ENCODE data around the gene MCC. TPM values are rescaled to one million over a fixed set of nuclear protein-coding genes. Genes with fewer than 3 reads are reported as not detected.

Gene MCC
- total and polyA plus RNA-seq, 2 of the 4 experiments (the other 2 are of a cell fraction): 5.0 to 20.6 TPM

GRCh38 chr5:113338628-113339027, 149.6 kb downstream of the MCC start:
- Histone ChIP-seq H2BK20ac (ENCODE audit: low read depth, low read length) (no peak overlapping the region), H2BK5ac (ENCODE audit: low read depth, low read length, poor library complexity, severe bottlenecking) (no peak overlapping the region), H3K9ac (ENCODE audit: low read depth, low read length) (no peak overlapping the region), H2AFZ (replicated peaks; ENCODE audit: low read length, poor library complexity) (no peak overlapping the region), H4K91ac (ENCODE audit: insufficient read depth, low read depth, low read length) (no peak overlapping the region), H3K27me3 (ENCODE audit: control insufficient read depth, insufficient read depth, low read length) (no peaks in the 10 kb centered on the region), H4K5ac (ENCODE audit: low read depth, low read length) (no peak overlapping the region), H3K14ac (replicated peaks; ENCODE audit: low read depth, low read length) (no peak overlapping the region), H4K8ac (ENCODE audit: low read depth in 2 of 2, low read length in 2 of 2) (no peak overlapping the region), H3K79me1 (ENCODE audit: low read depth in 1 of 2, low read length in 2 of 2) (no peaks in the 10 kb centered on the region), H3K4me2 (ENCODE audit: low read depth, low read length) (no peak overlapping the region), H3K56ac (ENCODE audit: extremely low read depth, insufficient read depth, low read length) (no peak overlapping the region), H3K4me3 (ENCODE audit: insufficient read depth, low read depth, low read length) (no peak overlapping the region), H2BK120ac (ENCODE audit: low read depth, low read length) (no peak overlapping the region), H2BK15ac (ENCODE audit: low read depth, low read length) (no peak overlapping the region), H3K23ac (ENCODE audit: low read depth, low read length) (no peak overlapping the region), H2AK5ac (ENCODE audit: low read depth, low read length) (no peak overlapping the region), H3K9me1 (ENCODE audit: insufficient read depth, low read length) (peaks cover 2% of the 10 kb centered on the region; the same call in 1 of the 2 replicates), H2AK9ac (replicated peaks; ENCODE audit: low read depth, low read length, poor library complexity) (no peak overlapping the region), H3K27ac (ENCODE audit: insufficient read depth, low read length) (no peak overlapping the region), H3K9me3 (ENCODE audit: control insufficient read depth, insufficient read depth, low read length) (no peaks in the 10 kb centered on the region), H3K36me3 (ENCODE audit: control insufficient read depth, insufficient read depth, low read length) (no peaks in the 10 kb centered on the region; the same call in 1 of the 2 replicates), H3K4me1 (ENCODE audit: control insufficient read depth, insufficient read depth, low read length) (peaks cover 4% of the 10 kb centered on the region; the same call in 1 of the 2 replicates), H3K18ac (ENCODE audit: low read depth, low read length) (no peak overlapping the region), H4K20me1 (ENCODE audit: insufficient read depth, low read length) (no peaks in the 10 kb centered on the region), H3K4ac (ENCODE audit: low read depth, low read length) (no peak overlapping the region)
- ATAC-seq (ENCODE audit: low read depth): peak; percentile 22
- TF ChIP-seq ELK1 (IDR thresholded peaks at IDR 0.05; ENCODE audit: borderline replicate concordance, low read depth, low read length) (no peak), CTCF (conservative IDR thresholded peaks at IDR 0.05; ENCODE audit: low read depth, low read length) (no peak), RFX5 (IDR thresholded peaks at IDR 0.05; ENCODE audit: low read depth, low read length) (no peak), USF2 (IDR thresholded peaks at IDR 0.05; ENCODE audit: low read depth, low read length) (no peak), CHD1 (IDR thresholded peaks at IDR 0.05; ENCODE audit: low read depth, low read length) (no peak), RCOR1 (IDR thresholded peaks at IDR 0.05; ENCODE audit: insufficient replicate concordance, low read length) (no peak), FOS (IDR thresholded peaks at IDR 0.05; ENCODE audit: low read depth, low read length) (no peak), MXI1 (IDR thresholded peaks at IDR 0.05; ENCODE audit: borderline replicate concordance, low read depth, low read length) (no peak), MAZ (IDR thresholded peaks at IDR 0.05; ENCODE audit: borderline replicate concordance, low read depth, low read length) (no peak), POLR2A (IDR thresholded peaks at IDR 0.05; ENCODE audit: low read depth, low read length) (no peak), CEBPB (IDR thresholded peaks at IDR 0.05; ENCODE audit: low read depth, low read length) (no peak), MAFK (IDR thresholded peaks at IDR 0.05; ENCODE audit: low read depth, low read length) (no peak), NFE2L2 (IDR thresholded peaks at IDR 0.05; ENCODE audit: low read depth, low read length) (no peak), SMC3 (IDR thresholded peaks at IDR 0.05; ENCODE audit: low read depth, low read length) (no peak), RAD21 (IDR thresholded peaks at IDR 0.05; ENCODE audit: low read length) (no peak), BHLHE40 (IDR thresholded peaks at IDR 0.05; ENCODE audit: low read depth, low read length) (no peak)
- CTCF ChIA-PET: no interaction called here
- POLR2A ChIA-PET (ENCODE audit: unreplicated experiment): no interaction called here
- dilution Hi-C loops (cut with HindIII; ENCODE audit: low sequenced_read_pairs, unreplicated experiment): no loop called here
- WGBS, 2 experiments (ENCODE audit: extremely low coverage in 2 of 2, insufficient read length in 1 of 2): no CpG with 5 or more reads among the region's 3 CpGs
- in situ Hi-C loops (cut with MboI; ENCODE audit: low sequenced_read_pairs): no loop called here
- intact Hi-C loops (cut with micrococcal nuclease): no loop called here
- DNase-seq: no peak
- no TSS peak for BruUV-seq (replicated peaks)
